Panc1 (cell line): ENCODE results near the gene ESAM. TPM values are rescaled to one million over a fixed set of nuclear protein-coding genes. Genes with fewer than 3 reads are reported as not detected.

Experiments used
- ATAC-seq: fragments of 200-7000 bp; cut with Tn5 transposase; 2 replicates; pipeline ENCODE4 v1.9.1; 2020; ENCODE audit warnings: mild to moderate bottlenecking, moderate library complexity
- BruUV-seq: library from RNA; stranded (reverse); fragments of 400-500 nt; replicated peaks from 2 replicates; lab custom pipeline; 2021; lab: Mats Ljungman, UMichigan
- CTCF ChIA-PET: fragments of 300-600 bp; sonication (Branson Sonifier 250); formaldehyde crosslinking; loops from one replicate; lab custom pipeline; 2022; ENCODE audit warnings: antibody characterized with exemption; lab: Charles Lee
- POLR2A ChIA-PET: fragments of 300-600 bp; sonication (Branson Sonifier 250); formaldehyde crosslinking; loops from one replicate; lab custom pipeline; 2022; ENCODE audit warnings: antibody characterized with exemption; lab: Charles Lee
- DNase-seq: peaks from one replicate; pipeline ENCODE4 v3.0.0-alpha.2; 2010; ENCODE audit warnings: low read depth, low spot score
- H3K27ac ChIP-seq: 2 replicates; pipeline ENCODE4 v1.5.1; 2011; ENCODE audit warnings: mild to moderate bottlenecking, low read length, inconsistent platforms
- H3K27me3 ChIP-seq: fragments of 200-500 bp; sonication (Bioruptor generic); 2 replicates; pipeline ENCODE4 v1.6.0; 2014; ENCODE audit warnings: low read length, inconsistent platforms; ENCODE audit not compliant: control insufficient read depth, insufficient read depth
- H3K36me3 ChIP-seq: fragments of 200-500 bp; sonication (Bioruptor generic); 2 replicates; pipeline ENCODE4 v1.5.1; 2014; ENCODE audit warnings: inconsistent platforms, mild to moderate bottlenecking, low read length, moderate library complexity; ENCODE audit not compliant: control insufficient read depth, insufficient read depth
- H3K4me1 ChIP-seq: 2 replicates; pipeline ENCODE4 v1.5.1; 2011; ENCODE audit warnings: inconsistent platforms, mild to moderate bottlenecking, low read length, moderate library complexity; ENCODE audit not compliant: control insufficient read depth, insufficient read depth
- H3K4me3 ChIP-seq, 2 experiments: 2 replicates each; pipeline ENCODE4 v1.5.1; 2011 to 2012; ENCODE audit warnings: low read depth in 2 of 2, low read length in 2 of 2, mild to moderate bottlenecking in 2 of 2, inconsistent platforms in 1 of 2, moderate library complexity in 1 of 2
- H3K9me3 ChIP-seq: fragments of 200-500 bp; sonication (Bioruptor generic); 2 replicates; pipeline ENCODE4 v1.5.1; 2014; ENCODE audit warnings: low read depth, mild to moderate bottlenecking, inconsistent platforms, low read length, moderate library complexity; ENCODE audit not compliant: control insufficient read depth, insufficient read depth
- CTCF ChIP-seq: fragments of 450-650 bp; IDR thresholded peaks from 2 replicates; pipeline ENCODE4 v1.5.1; 2017; ENCODE audit warnings: mild to moderate bottlenecking
- POLR2AphosphoS5 ChIP-seq: IDR thresholded peaks from 2 replicates; pipeline ENCODE4 v1.6.1; 2012; ENCODE audit warnings: mild to moderate bottlenecking, low read depth, low read length, moderate library complexity
- REST ChIP-seq, 2 experiments: IDR thresholded peaks; 2 replicates each; pipeline ENCODE4 v1.6.1; 2011 to 2012; ENCODE audit warnings: low read depth in 2 of 2, control low read depth in 1 of 2, low read length in 1 of 2, mild to moderate bottlenecking in 1 of 2, moderate library complexity in 1 of 2; ENCODE audit not compliant: insufficient read depth in 1 of 2
- SIN3A ChIP-seq: IDR thresholded peaks from 2 replicates; pipeline ENCODE4 v1.6.1; 2012; ENCODE audit warnings: low read depth, mild to moderate bottlenecking, low read length, moderate library complexity, borderline replicate concordance; ENCODE audit not compliant: insufficient read depth
- TCF7L2 ChIP-seq: IDR thresholded peaks from 2 replicates; pipeline ENCODE4 v1.6.1; 2011; ENCODE audit warnings: mild to moderate bottlenecking, low read depth, low read length, inconsistent platforms
- in situ Hi-C: cut with HindIII; loops from 2 replicates; pipeline ENCODE4 v1.10.0; 2016; ENCODE audit warnings: low sequenced_read_pairs, low pct_unique_long_range_greater_than_20kb
- intact Hi-C: fragments of 100-400 bp; cut with micrococcal nuclease; formaldehyde crosslinking; loops from one replicate; pipeline ENCODE4 v1.10.0; 2022; ENCODE audit not compliant: unreplicated experiment
- total RNA-seq: library from RNA; stranded (reverse); gene quantifications from one replicate; pipeline ENCODE4 v1.2.1, GENCODE V29; 2021; ENCODE audit not compliant: unreplicated experiment

Gene ESAM
- total RNA-seq, 1 experiment from 2014 or later, result 1.6 TPM

- H3K27ac ChIP-seq, result no peak overlapping the region
- TF ChIP-seq TCF7L2 (no peak), CTCF (no peak), REST (IDR thresholded peaks at IDR 0.05; ENCODE audit: insufficient read depth in 1 of 2, low read depth in 2 of 2, low read length in 1 of 2) (no peak), SIN3A (no peak), POLR2AphosphoS5 (no peak)
- H3K4me3 ChIP-seq, result no peak overlapping the region
- ChIA-PET CTCF (no interaction called here), POLR2A (no interaction called here)
- DNase-seq (no peak), ATAC-seq (no peak)
- no peaks in the 10 kb centered on the region for H3K4me1 ChIP-seq
- intact Hi-C loops (no loop called here), in situ Hi-C loops (no loop called here)
- peaks cover 34% of the 10 kb centered on the region for H3K27me3 ChIP-seq
- BruUV-seq, result no TSS peak
- no peaks in the 10 kb centered on the region for H3K9me3 ChIP-seq
- no peaks in the 10 kb centered on the region for H3K36me3 ChIP-seq
Observed at GRCh38 chr11:124725719-124726105, 36.4 kb downstream of the ESAM start.

- CTCF ChIA-PET, result no interaction called here
- ATAC-seq (no peak; the same call in 1 of the 2 replicates), DNase-seq (no peak)
- H3K36me3 ChIP-seq, result no peaks in the 10 kb centered on the region
- TF ChIP-seq TCF7L2 (no peak), POLR2AphosphoS5 (no peak), CTCF (no peak), SIN3A (no peak), REST (IDR thresholded peaks at IDR 0.05; ENCODE audit: insufficient read depth in 1 of 2, low read depth in 2 of 2, low read length in 1 of 2) (no peak)
- POLR2A ChIA-PET, result no interaction called here
- H3K4me1 ChIP-seq, result no peaks in the 10 kb centered on the region
- H3K9me3 ChIP-seq, result no peaks in the 10 kb centered on the region
- intact Hi-C loops (no loop called here), in situ Hi-C loops (no loop called here)
- no peak overlapping the region for H3K27ac ChIP-seq
- H3K27me3 ChIP-seq, result peaks cover 39% of the 10 kb centered on the region
- BruUV-seq, result no TSS peak
- H3K4me3 ChIP-seq, result no peak overlapping the region
Observed at GRCh38 chr11:124724979-124725718, 36.9 kb downstream of the ESAM start.
